HT1080 (cell line): Measurements from ENCODE around the gene MSI2. TPM values are rescaled to one million over a fixed set of nuclear protein-coding genes. Genes with fewer than 3 reads are reported as not detected.

Source experiments
- DNase-seq: peaks from one replicate; pipeline ENCODE4 v3.0.0-alpha.2; 2015; ENCODE audit warnings: low read depth
- total RNA-seq: library from RNA; depleted of rRNA; stranded (reverse); fragments of >200 nt; shearing (Covaris generic); gene quantifications from 2 replicates; pipeline ENCODE4 v1.2.3, GENCODE V29; 2014

The MSI2 gene
- total RNA-seq, 1 experiment from 2014 or later, result 33.0 TPM

- no peak for DNase-seq
Observed at GRCh38 chr17:57696050-57696449, 439.7 kb downstream of the MSI2 start.

DNA sequence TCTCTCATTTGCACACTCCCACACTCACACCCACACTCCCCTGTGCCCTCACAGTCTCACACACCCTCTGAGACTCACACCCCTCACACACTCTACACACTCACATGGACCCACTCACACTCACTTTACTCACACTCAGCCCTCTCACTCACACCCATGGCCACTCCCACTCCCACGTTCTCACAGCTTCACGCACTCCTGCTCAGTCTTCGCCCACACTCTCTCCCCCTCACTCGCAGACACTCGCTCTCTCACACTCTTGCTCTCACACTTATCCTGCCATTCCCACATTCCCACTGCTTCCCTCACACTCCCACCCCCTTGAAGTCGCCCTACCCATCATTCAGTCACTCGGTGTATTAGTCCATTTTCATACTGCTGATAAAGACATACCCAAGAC lies 440.9 kb downstream of the MSI2 start:
- no peak for DNase-seq

GRCh38 chr17:57697891-57698711 lies 441.8 kb downstream of the MSI2 start:
- DNase-seq, result no peak

GRCh38 chr17:57699751-57700219 lies 443.5 kb downstream of the MSI2 start:
- no peak for DNase-seq

DNA sequence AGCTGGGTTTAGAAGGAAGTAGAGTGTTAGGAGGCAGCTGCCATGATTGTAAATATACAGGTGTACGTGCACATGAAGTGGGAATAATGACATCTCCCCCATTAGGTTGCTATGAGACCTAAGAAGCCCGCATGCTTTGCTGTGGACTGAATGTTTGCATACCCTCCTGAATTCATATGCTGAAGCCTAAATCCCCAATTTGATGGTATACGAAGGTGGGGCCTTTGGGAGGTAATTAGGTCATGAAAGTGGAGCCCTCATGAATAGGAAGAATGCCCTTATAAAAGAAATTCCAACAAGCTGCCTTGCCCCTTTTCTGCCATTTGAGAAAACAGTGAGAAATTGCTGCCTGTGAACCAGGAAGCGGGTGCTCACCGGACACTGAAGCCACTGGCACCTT lies 444.8 kb downstream of the MSI2 start:
- no peak for DNase-seq

DNA sequence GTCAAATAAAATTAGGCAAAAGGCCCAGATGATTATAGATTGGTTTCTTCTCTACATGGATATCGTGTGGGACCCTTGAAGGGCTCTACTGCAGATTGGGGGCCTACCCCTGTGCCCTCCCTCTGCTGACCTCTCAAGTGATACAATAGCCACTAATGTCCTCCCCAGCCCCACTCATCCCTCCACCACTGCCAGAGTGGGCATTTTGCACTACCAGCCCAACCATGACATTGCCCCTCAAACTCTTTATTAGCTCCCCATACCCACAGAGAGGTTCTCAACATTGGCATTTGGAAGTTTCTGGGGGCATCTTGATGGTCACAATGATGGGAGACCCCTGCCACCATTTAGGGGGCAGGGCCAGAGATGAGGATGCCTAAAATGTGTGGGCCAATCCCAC lies 446.9 kb downstream of the MSI2 start:
- DNase-seq, result no peak

- DNase-seq, result no peak
Observed at GRCh38 chr17:57704448-57704847, 448.1 kb downstream of the MSI2 start.

DNA sequence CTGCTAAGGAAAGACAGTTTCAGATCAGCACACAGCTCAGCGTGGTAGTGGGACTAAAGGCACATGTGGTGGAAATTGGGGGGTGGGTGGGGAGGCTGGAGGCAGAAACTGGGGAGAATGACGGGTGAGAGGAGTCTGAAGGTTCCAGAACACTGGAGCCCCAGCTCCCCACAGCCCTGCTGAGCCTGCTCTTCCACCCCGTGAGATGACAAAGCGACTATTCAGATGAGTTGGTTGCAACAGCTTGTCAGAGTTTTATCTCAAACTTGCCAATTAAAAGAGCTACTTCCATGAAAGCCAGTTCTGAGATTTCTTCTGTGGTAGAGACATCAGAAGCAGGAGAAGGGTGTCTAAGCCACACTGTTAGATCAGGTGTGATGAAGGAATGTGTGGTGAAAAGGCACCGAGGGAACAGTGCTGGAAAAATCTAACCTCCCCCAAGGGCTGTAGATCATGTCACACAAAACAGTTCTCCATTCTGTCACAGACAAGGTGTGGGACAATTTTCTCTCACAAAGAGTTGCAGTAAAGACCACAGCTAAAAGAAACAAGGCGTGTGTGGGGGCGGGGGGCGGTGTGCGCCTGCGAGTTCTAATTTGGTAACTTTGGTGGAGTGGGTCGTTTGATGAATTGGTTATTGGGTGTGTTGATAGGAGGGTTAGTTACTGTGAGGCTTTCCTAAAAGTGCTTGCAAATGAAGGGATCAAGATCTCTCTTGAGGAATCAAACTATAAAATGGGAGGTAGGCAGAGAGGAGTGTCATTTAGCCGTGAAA lies 449.8 kb downstream of the MSI2 start:
- no peak for DNase-seq

- DNase-seq, result no peak
Observed at GRCh38 chr17:57706761-57707160, 450.4 kb downstream of the MSI2 start.

- DNase-seq, result no peak
Observed at GRCh38 chr17:57707892-57708291, 451.6 kb downstream of the MSI2 start.

DNA sequence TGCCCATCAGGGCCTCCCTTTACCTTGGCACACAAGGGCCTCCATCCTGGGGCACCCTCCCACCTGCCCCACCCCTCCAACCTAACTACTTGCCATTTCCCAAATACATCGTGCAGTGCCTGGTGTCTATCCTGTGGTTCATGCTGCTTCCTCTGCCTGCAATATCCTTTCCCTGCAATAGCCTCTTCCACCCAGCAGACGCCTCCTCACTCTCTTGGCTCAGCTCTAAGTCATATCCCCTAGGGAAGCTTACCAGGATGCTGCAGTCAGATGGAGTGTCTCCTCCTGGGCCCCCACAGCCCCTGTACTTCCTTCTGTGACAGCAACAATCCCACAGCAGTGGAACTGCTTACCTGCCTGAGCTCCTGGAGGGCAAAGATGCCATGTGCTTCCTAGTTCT lies 452.1 kb downstream of the MSI2 start:
- peak; percentile 10 for DNase-seq

- no peak for DNase-seq
Observed at GRCh38 chr17:57713140-57713539, 456.8 kb downstream of the MSI2 start.

DNA sequence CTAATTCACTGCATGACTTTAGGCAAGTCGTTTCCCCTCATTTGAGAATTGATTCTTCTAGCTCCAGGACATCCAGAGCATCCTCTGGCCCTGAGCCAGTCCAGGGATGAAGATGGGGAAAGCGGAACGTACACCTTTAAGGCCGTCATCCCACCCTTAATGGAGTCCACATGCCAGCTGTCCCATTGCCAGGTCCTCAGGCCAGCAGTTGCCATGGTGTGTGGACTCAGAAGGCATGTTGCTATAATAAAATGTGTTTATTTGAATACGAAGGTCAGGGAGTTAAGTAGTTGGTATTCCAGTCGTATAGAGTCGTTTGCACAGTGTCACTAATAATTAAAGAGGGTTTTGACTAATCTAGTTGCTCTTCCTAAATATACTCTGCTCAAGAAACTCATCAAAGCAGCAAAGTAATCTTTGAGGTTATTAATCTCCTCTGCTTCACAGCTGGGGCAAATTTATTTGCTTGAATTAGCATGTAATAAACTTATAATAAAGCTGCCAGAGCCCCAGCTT lies 458.4 kb downstream of the MSI2 start:
- no peak for DNase-seq

- no peak for DNase-seq
Observed at GRCh38 chr17:57715981-57716380, 459.7 kb downstream of the MSI2 start.

GRCh38 chr17:57718878-57719277 lies 462.6 kb downstream of the MSI2 start:
- DNase-seq, result no peak

DNA sequence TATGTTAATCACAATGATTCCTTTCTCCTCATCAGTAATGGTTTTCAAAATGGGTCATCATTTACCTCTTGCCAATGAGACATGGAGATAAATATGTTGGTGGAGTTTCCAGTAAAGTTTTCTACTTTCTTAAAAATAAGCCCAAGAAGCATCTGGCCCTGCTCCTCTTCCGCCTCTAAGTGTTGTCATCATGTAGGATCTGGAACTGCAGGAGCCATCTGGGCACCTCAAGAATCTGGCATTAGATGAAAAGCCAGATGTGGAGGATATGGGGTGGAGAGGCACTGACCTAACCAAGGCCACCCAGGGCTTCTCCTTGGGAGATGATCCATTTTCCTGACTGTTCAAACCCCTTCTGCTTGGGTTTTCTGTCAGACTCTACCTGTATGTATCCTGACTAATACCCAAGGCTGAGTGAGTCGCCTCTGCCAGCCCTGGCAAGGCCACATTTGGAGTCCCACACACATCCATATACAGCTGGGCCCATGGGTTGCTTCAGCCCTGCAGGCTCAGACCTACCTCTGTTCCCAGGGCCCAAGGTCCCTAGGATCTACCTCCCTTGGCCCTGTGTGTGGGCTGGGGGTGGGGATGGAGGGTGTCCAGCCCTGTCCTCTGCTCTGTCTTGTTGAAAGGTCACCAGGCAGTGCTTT lies 464.2 kb downstream of the MSI2 start:
- DNase-seq, result no peak

DNA sequence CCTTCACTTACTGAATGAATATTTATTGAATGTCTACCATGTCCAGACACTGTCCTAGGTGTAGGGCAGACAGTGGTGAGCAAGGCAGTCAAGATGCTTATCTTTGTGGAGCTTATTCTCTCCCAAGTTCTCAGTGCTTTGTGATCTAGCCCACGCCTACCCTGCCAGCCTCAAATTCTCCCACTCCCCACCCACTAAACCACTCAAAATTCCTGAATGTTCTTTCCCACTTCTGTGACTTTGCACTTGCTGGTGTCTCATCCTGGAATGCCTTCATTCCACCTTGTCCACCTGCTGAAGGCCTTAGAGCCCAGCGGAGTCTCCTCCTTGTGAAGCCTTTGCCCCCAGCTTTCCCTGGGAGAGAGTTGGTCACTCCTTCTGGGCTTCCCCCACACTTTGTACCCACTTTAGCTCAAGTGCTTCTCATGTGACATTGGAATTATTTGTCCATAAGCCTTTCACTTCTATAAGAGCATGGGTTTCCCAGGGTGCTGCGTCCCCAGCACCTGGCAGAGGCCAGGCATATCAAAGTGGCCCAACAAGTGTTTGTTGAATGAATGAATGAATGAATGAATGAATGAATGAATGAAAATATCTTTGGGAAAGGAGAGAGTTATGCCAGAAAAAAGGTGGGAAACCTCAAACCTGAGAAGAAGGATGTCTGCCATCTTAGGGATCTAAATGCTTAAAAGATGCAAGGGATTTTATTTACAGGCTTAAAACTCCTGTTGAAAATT lies 465.8 kb downstream of the MSI2 start:
- DNase-seq, result no peak

DNA sequence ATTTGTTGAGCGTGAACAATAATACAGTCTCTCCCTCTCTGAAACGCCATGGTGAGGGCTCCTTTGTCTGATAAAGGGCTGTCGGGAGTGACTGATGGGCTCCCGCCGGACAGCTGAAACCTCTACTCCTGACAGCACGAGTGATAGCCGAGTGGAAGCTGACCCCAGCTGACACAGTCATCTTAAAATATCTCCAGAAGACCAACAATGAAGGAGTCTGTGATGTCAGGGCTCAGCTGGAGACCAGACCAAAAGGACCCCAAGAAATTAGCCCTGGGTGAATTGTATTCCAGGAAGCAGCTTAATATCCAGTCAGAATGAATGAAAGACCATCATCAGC lies 466.4 kb downstream of the MSI2 start:
- DNase-seq, result no peak

DNA sequence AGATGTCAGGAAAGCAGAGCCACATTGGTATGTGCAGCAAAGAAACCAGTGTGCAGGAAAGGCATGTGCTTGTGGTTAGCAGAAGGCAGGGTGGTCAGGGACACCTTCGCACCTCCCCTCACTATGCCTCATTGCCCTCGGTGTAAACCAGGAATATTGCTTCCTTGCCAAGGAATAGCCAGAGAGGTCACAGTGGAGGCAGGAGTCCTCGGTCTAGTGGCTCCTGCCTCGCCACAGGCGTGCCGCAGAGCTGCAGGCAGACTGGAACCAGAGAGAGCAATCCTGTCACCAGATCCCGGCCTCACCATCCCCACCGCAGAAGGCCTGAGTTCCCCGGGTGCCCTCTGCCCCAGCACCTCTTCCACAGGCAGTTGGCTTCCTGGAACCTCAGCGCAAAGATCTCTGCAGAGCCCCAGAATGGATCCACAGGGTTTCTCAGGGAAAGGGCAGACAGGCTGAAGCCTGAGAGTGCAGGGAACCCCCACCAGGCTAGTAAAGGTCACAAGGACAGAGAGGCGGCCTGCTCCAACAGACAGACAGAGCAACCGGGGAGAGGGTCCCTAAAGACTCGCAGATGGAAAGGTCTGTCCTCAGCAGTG lies 467.2 kb downstream of the MSI2 start:
- DNase-seq, result peak; percentile 7

DNA sequence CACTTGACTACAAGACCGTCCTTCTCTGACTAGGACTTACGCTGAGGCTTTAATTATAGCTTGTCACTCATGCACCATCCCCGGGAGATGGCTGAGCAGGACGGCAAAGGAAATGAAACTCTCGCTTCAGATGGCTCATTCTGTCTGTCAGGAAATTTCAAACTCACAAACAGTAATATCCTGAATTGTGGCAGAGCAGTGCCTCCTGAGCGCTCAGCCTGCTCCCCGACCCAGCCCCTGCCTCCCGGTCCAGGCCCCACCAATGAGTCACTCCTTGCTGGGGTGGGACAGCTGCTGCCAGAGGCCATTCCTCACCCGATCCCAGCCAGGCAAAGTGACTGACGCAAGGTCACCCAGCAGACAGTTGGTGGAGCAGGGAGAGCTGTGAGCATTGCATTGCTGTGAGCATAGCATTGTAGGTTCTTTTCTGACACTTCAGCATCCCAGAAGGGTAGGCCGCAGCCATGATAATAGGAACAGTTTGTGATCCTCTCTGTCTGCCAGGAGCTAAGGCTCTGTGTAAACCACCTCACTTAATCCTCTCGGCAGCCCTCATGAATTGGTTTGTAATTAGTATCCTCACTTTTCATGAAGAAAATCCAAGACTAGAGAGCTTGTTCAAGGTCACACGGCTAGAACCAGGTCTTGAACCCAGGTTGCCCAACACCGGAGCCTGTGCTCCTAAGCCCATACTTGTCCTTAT lies 467.9 kb downstream of the MSI2 start:
- peak; percentile 49 for DNase-seq
